ENCODE results near the gene EPS15.
A peak's percentile ranks its signal among the peaks of the same experiment; 100 is the strongest.
"Not testable (repeated sequence)": the region's sequence is repeated elsewhere in the genome, so short reads cannot be mapped to it uniquely, and the experiment has no call there.

EPS15 gene

GRCh38 chr1:51331206-51332100, 187.6 kb downstream of the EPS15 start:
- DNase-seq (ENCODE audit: low spot score), result no peak

GRCh38 chr1:51330331-51331201, 188.5 kb downstream of the EPS15 start, which contains the start of gene TTC39A:
Gene TTC39A, minus strand, starts transcription at chr1:51330562. Its CDS starts 85 bp downstream, at chr1:51330477.
- DNase-seq (ENCODE audit: low spot score), result no peak

GRCh38 chr1:51329443-51330325, 189.4 kb downstream of the EPS15 start:
- DNase-seq (ENCODE audit: low spot score), result peak; percentile 22

GRCh38 chr1:51328926-51329325, 190.1 kb downstream of the EPS15 start:
- DNase-seq (ENCODE audit: low spot score), result no peak

- no peak for DNase-seq (ENCODE audit: low spot score)
These were observed 190.8 kb downstream of the EPS15 start for GRCh38 chr1:51328279-51328678.

- no peak for DNase-seq (ENCODE audit: low spot score)
These were observed 191.7 kb downstream of the EPS15 start for GRCh38 chr1:51327386-51327785.

GRCh38 chr1:51326839-51327238, 192.2 kb downstream of the EPS15 start:
- no peak for DNase-seq (ENCODE audit: low spot score)

GRCh38 chr1:51325878-51326755, 192.9 kb downstream of the EPS15 start:
- DNase-seq (ENCODE audit: low spot score), result no peak

GRCh38 chr1:51325391-51325790, 193.7 kb downstream of the EPS15 start:
- no peak for DNase-seq (ENCODE audit: low spot score)

GRCh38 chr1:51325011-51325385, 194.1 kb downstream of the EPS15 start:
- DNase-seq (ENCODE audit: low spot score), result not testable (repeated sequence)

- no peak for DNase-seq (ENCODE audit: low spot score)
These were observed 194.6 kb downstream of the EPS15 start for GRCh38 chr1:51324251-51325010.

GRCh38 chr1:51323778-51324177, 195.3 kb downstream of the EPS15 start:
- DNase-seq (ENCODE audit: low spot score), result no peak

GRCh38 chr1:51322417-51323101, 196.5 kb downstream of the EPS15 start:
- no peak for DNase-seq (ENCODE audit: low spot score)

GRCh38 chr1:51321924-51322280, 197.2 kb downstream of the EPS15 start:
- no peak for DNase-seq (ENCODE audit: low spot score)

- no peak for DNase-seq (ENCODE audit: low spot score)
These were observed 197.8 kb downstream of the EPS15 start for GRCh38 chr1:51320967-51321923.

- DNase-seq (ENCODE audit: low spot score), result no peak
These were observed 201.3 kb downstream of the EPS15 start for GRCh38 chr1:51317798-51318197.

- DNase-seq (ENCODE audit: low spot score), result no peak
These were observed 202.3 kb downstream of the EPS15 start for GRCh38 chr1:51316846-51317120.

- DNase-seq (ENCODE audit: low spot score), result no peak
These were observed 202.8 kb downstream of the EPS15 start for GRCh38 chr1:51316113-51316845.

All from germinal center (tissue), 1 donor.